HAP-1 (cell line): Measurements from ENCODE around the gene NDFIP1.
A peak's percentile ranks its signal among the peaks of the same experiment; 100 is the strongest.

ENCODE experiments used
- DNase-seq, 2 experiments: peaks; one replicate each; pipeline ENCODE4 v3.0.0-alpha.2; 2016 to 2020; ENCODE audit warnings: low spot score in 2 of 2
- H3K27me3 ChIP-seq: fragments of 250-450 bp; sonication (Bioruptor Pico); 2 replicates; pipeline ENCODE4 v1.5.1; 2020; ENCODE audit warnings: low read depth, mild to moderate bottlenecking, moderate library complexity
- H3K36me3 ChIP-seq: fragments of 250-450 bp; sonication (Bioruptor Pico); replicated peaks from 2 replicates; pipeline ENCODE4 v1.5.1; 2020; ENCODE audit warnings: mild to moderate bottlenecking
- H3K4me1 ChIP-seq: fragments of 250-450 bp; sonication (Bioruptor Pico); 2 replicates; pipeline ENCODE4 v1.5.1; 2020; ENCODE audit warnings: mild to moderate bottlenecking
- H3K4me3 ChIP-seq: fragments of 250-450 bp; sonication (Bioruptor Pico); 2 replicates; pipeline ENCODE4 v1.5.1; 2020; ENCODE audit warnings: mild to moderate bottlenecking, moderate library complexity
- H3K9me3 ChIP-seq: fragments of 250-450 bp; sonication (Bioruptor Pico); 2 replicates; pipeline ENCODE4 v1.5.1; 2020; ENCODE audit warnings: mild to moderate bottlenecking, moderate library complexity
- in situ Hi-C: fragments of 300-500 bp; cut with MboI; formaldehyde crosslinking; loops from 3 replicates; pipeline ENCODE4 v1.14.3; 2020; ENCODE audit warnings: low sequenced_read_pairs, inconsistent platforms, mixed read lengths

The NDFIP1 gene, protein sequence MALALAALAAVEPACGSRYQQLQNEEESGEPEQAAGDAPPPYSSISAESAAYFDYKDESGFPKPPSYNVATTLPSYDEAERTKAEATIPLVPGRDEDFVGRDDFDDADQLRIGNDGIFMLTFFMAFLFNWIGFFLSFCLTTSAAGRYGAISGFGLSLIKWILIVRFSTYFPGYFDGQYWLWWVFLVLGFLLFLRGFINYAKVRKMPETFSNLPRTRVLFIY

DNA sequence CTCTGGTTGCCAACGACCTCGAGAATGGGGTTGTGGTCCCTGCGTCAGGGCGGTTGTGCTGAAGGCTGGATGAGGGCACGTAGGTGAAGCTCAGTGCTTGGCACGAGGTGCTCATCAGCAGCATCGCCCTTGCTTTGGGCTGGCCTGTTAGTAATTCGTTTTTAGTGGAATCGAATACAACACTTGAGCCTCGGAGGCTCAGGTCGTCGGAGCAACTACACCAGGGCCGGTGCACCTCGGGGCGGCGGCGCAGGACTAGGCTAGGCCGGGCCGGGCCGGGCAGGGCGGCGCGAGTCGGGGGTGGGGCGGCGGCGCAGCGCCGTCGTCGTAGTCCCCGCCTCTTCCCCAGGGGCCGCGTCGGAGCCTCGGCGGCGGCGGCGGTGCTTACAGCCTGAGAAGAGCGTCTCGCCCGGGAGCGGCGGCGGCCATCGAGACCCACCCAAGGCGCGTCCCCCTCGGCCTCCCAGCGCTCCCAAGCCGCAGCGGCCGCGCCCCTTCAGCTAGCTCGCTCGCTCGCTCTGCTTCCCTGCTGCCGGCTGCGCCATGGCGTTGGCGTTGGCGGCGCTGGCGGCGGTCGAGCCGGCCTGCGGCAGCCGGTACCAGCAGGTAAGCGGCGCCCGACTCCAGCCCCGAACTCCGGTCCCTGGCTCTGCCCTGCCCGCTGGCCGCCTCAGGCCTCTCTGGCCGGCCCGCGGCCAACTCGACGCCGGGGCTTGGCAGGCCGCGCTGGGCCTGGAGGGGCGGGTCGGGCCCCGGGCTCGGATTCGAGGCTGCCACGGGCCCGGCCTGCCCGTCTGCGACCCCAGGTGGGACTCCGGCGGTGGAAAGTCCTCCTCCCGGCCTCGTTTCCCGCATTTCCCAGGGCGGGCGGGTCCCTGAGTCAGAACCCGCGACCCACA, at the start of gene NDFIP1:
Gene NDFIP1, plus strand, starts transcription at position 348 of the 899 bp plus-strand sequence. Its CDS starts 196 bp downstream, at position 544.
- DNase-seq = peak; percentile 77 to 89
- peak within 1 kb of the TSS; percentile 56 for H3K4me3 ChIP-seq
- in situ Hi-C loops = no loop called here

DNA sequence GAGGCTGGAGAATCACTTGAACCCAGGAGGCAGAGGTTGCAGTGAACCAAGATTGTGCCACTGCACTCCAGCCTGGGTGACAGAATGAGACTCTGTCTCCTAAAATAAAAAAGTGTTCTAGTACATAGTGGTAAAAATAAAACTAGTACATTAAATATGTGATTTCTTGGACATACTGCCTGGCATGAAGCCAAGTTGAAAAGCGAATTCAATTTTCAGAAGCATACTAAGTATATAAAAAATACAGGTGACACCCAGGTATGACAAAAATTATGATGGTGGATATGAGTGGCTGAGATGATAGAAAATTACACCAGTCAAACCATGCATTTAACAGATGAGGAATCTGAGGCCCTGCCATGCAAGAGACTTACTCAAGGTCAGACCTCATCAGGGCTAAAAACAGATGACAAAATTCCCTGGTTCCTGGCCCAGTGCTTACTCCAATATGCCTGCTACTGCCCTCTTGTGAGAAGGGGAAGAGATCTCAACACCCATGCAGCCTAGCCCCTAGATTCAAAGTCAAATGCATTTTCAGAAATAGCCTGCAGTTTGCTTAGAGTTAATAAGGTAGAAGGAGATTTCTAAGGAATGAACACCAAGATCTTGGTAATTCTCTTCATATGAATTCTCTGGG, 49.2 kb upstream of the NDFIP1 start:
- in situ Hi-C loops = no loop called here
- no peak overlapping the region for H3K4me3 ChIP-seq
- H3K27me3 ChIP-seq = no peaks in the 10 kb centered on the region
- H3K36me3 ChIP-seq = no peaks in the 10 kb centered on the region
- H3K4me1 ChIP-seq = no peaks in the 10 kb centered on the region; the same call in none of the 2 replicates
- H3K9me3 ChIP-seq = no peaks in the 10 kb centered on the region
- no peak for DNase-seq

More for the DNA sequence above, at the start of gene NDFIP1:
- no peaks in the 10 kb centered on the region for H3K27me3 ChIP-seq
- no peaks in the 10 kb centered on the region for H3K9me3 ChIP-seq
- H3K36me3 ChIP-seq = no peaks in the 10 kb centered on the region
- H3K4me1 ChIP-seq = peaks cover 8% of the 10 kb centered on the region; the same call in 1 of the 2 replicates

DNA sequence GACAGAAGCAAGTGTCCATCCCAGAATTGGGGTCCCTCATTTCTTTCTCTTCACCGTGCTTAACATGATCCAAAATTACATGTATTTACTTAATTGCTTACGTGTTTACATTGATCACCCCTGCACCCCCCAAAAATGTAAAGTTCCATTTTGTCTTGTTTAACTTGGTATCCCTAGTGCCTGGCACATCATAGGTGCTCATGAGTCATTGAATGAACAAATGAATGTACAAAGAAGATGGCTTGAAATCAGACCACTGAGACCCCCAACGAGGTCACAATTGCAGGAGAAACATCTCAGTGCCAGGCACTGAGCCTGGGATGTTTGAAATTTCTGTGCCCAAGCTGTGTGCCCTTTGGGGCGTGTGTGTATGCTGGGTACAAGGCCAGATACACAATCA, 45.2 kb upstream of the NDFIP1 start:
- no peaks in the 10 kb centered on the region for H3K9me3 ChIP-seq
- no peak for DNase-seq
- no peak overlapping the region for H3K4me3 ChIP-seq
- in situ Hi-C loops = no loop called here
- H3K36me3 ChIP-seq = no peaks in the 10 kb centered on the region
- no peaks in the 10 kb centered on the region for H3K27me3 ChIP-seq
- H3K4me1 ChIP-seq = no peaks in the 10 kb centered on the region; the same call in none of the 2 replicates

DNA sequence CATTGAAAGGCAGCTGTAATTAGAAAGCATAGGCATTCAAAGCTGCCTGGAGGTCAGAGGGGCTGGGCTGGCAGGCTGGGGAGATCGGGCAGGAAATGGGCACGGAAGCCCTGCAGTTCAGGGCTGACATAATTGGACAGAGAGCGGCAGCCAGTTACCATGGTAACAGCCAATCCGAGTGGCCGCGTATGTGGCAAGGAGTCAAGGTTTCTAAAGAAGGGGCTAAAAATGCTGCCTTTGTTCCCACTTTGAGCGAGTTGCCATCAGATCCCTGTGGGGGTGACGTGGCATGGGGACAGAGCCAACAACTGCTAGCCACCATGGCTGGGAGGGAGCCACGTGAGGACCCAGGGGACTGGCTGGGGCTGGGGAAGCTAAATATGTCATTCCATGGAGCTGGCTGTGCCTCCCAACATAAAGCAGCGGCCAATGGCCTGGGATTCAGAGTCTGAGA, 44.7 kb upstream of the NDFIP1 start:
- no peaks in the 10 kb centered on the region for H3K27me3 ChIP-seq
- H3K4me3 ChIP-seq = no peak overlapping the region
- no peaks in the 10 kb centered on the region for H3K36me3 ChIP-seq
- DNase-seq = peak; percentile 58 to 66
- H3K4me1 ChIP-seq = no peaks in the 10 kb centered on the region; the same call in none of the 2 replicates
- no peaks in the 10 kb centered on the region for H3K9me3 ChIP-seq
- in situ Hi-C loops = no loop called here

DNA sequence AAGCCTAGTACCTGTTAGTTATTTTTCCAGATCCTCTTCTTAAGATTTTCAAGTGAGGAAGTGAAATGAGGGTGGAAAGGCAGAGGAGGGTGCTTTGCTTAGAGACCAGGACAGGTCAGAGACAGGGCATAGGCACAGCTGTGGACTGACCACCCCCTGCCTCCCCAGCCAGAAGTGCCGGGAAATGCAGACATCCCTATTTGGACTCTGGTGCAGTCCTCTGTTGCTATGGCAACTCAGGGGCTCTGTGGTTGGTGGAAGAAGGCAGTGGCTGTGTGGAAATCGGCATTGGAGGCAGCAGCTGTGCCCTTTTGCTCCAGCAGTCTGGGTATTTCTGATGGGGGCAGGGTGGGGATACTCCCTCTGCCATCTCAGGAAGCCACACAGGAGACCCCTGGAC, 43.3 kb upstream of the NDFIP1 start:
- in situ Hi-C loops = no loop called here
- Histone ChIP-seq H3K9me3 (no peaks in the 10 kb centered on the region), H3K27me3 (no peaks in the 10 kb centered on the region), H3K4me1 (no peaks in the 10 kb centered on the region; the same call in none of the 2 replicates), H3K36me3 (no peaks in the 10 kb centered on the region), H3K4me3 (no peak overlapping the region)
- DNase-seq = peak in 1 of 2 experiments; percentile 22

DNA sequence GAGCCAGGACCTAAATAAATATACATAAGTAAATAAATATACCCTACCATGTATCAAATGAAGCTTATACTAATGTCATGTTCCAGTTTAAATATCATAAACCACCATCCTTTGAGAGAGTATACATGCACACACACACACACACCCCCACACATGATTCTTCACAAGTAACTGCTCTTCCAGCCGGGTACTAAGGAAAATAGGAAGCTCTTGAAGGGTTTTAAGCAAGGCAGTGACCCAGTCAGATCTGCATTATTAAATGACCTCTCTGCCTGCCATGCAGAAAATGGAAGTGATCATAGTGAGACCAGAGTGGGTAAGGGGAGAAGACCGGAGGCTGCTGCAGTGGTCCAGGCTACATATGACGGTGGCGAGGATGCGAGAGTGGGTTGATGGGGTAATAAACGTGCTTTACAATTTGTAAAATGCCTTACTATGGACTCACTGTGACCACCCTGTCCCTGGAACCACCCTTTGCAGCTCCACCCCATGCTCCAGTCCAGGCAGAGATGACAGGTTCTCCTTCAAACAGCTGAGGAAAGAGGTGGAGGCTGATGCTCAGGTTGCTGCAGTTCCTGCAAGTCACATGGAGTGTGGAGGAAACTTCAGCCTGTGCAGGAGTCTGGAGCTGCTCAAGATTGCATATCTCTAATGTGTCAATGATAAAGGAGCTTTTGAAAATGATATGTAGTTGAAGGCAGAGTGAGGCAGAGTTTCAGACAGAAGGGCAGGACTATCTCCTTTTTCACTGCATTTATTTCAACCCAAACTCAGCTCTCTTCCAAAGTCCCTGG, 38.8 kb upstream of the NDFIP1 start:
- no peak for DNase-seq
- no peaks in the 10 kb centered on the region; the same call in 1 of the 2 replicates for H3K27me3 ChIP-seq
- H3K4me1 ChIP-seq = no peaks in the 10 kb centered on the region
- no peak overlapping the region for H3K4me3 ChIP-seq
- in situ Hi-C loops = no loop called here
- H3K36me3 ChIP-seq = no peaks in the 10 kb centered on the region
- no peaks in the 10 kb centered on the region for H3K9me3 ChIP-seq

DNA sequence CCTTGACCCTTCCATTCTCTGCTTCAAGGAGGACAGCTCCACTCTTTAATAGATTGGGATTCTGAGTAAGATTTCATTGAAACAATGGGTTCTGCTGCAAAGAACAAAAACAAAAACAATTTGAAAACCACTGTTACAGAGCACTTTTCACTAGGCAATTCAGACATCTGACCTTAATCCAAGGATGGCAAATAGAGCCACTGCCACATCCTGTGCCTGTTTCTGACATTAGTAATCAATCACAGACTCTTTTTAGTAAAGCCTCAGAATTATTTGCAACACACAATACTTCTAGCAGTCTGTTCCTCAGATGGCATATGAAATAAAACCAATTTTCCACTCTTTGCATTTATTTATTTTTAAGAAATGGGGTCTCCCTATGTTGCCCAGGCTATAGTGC, 37.8 kb upstream of the NDFIP1 start:
- no peak overlapping the region for H3K4me3 ChIP-seq
- no peak for DNase-seq
- H3K36me3 ChIP-seq = no peaks in the 10 kb centered on the region
- H3K4me1 ChIP-seq = no peaks in the 10 kb centered on the region
- in situ Hi-C loops = no loop called here
- H3K9me3 ChIP-seq = no peaks in the 10 kb centered on the region
- H3K27me3 ChIP-seq = no peaks in the 10 kb centered on the region; the same call in 1 of the 2 replicates

DNA sequence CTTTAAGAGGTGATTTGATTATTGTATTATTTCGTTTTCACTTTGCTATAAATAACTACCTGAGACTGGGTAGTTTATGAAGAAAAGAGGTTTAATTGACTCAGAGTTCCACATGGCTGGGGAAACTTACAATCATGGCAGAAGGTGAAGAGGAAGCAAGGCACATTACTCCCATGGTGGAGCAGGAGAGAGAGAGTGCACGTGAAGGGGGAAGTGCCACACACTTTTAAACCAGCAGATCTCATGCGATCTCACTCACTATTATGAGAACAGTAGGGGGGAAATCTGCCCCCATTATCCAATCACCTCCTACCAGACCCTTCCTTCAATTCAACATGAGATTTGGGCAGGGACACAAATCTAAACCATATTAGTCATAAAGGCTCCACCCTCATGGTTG, 36.1 kb upstream of the NDFIP1 start:
- H3K9me3 ChIP-seq = no peaks in the 10 kb centered on the region
- no peaks in the 10 kb centered on the region for H3K4me1 ChIP-seq
- H3K36me3 ChIP-seq = no peaks in the 10 kb centered on the region
- no peak for DNase-seq
- in situ Hi-C loops = no loop called here
- H3K4me3 ChIP-seq = no peak overlapping the region
- H3K27me3 ChIP-seq = no peaks in the 10 kb centered on the region; the same call in 1 of the 2 replicates

DNA sequence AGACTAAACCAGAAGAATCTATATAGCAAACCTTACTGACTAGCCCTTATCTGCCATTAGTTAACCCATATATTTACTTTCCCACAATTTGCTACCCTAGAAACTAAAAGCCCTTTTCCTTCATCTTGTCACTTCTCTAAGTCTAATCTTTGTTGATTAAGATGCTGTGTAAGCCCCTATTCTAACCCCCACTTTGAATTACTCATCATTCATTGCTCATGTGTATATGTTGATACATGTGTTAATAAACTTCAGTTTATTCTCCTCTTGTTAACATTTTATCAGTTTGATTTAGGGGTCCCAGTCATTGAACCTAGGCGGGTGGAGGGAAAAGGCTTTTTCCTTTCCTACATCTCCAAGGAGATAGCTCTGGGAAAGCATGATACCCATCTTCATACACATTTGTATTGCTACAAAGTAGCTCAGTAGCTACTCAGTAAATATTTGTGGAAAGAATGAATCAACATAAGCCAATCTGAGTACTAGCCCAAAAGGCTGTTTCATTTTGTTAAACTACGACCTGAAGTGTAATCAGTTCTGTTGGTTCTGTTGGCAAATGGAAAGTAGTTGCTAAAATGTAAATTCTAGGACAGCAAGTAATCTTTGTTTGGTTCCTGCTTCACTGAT, 35.1 kb upstream of the NDFIP1 start:
- in situ Hi-C loops = no loop called here
- no peak for DNase-seq
- H3K4me3 ChIP-seq = no peak overlapping the region

DNA sequence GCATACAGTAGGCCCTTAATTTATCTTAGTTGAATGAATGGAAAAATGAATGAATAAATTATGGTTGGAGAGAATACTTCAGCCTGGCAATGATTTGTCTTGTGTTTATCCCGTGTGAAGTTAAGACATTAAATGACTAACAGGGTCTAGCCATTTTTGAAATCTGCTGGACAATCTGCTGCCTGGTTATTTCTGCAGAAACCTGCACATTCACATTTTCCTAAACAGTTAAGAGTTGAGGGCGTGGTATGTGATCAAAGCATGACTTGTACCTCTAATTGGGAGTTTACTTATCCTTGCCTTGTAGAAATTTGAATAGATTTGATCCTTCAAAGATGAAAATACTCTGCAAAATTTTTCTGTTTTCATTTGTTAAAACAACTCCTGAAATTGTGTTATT, 34.6 kb upstream of the NDFIP1 start:
- no peaks in the 10 kb centered on the region for H3K36me3 ChIP-seq
- in situ Hi-C loops = no loop called here
- H3K9me3 ChIP-seq = no peaks in the 10 kb centered on the region
- H3K27me3 ChIP-seq = no peaks in the 10 kb centered on the region; the same call in 1 of the 2 replicates
- no peaks in the 10 kb centered on the region for H3K4me1 ChIP-seq
- H3K4me3 ChIP-seq = no peak overlapping the region
- no peak for DNase-seq

More for the DNA sequence above, 35.1 kb upstream of the NDFIP1 start:
- no peaks in the 10 kb centered on the region for H3K9me3 ChIP-seq
- no peaks in the 10 kb centered on the region for H3K4me1 ChIP-seq
- H3K36me3 ChIP-seq = no peaks in the 10 kb centered on the region
- H3K27me3 ChIP-seq = no peaks in the 10 kb centered on the region; the same call in 1 of the 2 replicates

DNA sequence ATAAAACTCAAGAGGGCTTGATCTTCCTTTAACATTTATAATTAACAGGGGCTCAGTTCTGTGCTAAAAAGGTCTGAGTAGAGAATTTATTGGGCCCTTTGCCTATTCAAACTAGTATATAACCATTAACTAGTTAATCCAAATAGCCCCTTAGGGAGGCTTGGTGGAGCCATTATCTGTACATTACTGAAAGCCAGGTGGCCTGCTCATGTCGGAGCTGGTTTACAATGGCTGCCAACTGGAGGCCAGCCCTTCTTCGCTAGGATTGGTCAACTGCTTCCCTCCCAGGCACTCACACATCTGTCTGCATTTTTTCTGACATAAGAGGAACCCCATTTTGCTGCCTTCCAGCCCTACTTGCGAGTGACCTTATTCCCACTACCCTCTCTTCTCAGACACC, 30.4 kb upstream of the NDFIP1 start:
- Histone ChIP-seq H3K9me3 (no peaks in the 10 kb centered on the region), H3K4me1 (peaks cover 6% of the 10 kb centered on the region), H3K36me3 (no peaks in the 10 kb centered on the region), H3K27me3 (no peaks in the 10 kb centered on the region), H3K4me3 (no peak overlapping the region)
- no peak for DNase-seq
- in situ Hi-C loops = no loop called here

DNA sequence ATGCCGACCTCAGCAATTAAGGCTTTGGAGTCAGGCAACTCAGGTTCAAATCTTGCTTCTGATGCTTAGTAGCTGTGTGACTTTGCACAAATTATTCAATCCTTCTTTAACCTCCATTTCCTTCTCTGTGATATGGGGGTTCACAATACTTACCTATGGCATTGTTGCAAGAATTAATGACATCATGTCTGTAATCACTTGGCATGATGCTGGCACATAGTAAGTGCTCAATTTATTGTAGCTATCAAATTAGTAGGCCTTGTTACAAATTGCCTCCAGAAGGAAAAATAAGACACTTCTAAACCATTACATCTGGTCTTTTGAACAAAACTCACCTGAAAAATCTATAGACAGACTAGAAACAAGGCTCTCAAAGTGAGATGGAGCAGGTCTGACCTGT, 29.9 kb upstream of the NDFIP1 start:
- in situ Hi-C loops = no loop called here
- H3K9me3 ChIP-seq = no peaks in the 10 kb centered on the region

DNA sequence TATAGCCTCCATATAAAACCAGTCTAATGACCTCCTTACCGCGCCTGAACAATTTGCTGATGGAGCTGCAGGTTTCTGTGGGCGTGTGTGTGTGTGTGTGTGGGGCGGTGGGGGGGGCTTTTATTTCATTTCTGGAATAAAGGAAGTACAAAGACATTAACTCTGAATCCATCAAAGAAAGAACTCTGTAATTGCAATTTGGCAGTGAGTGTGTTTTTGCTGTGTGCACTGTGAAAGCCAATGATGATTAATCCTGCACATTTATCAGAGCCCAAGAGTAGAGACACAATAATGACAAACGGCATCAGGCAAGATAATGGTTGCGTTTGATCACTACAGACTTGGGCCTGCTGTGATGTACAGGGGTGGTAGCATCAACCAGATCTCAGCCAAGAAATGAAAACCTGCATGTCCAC, 29.3 kb upstream of the NDFIP1 start:
- in situ Hi-C loops = no loop called here
- no peaks in the 10 kb centered on the region for H3K9me3 ChIP-seq
- DNase-seq = no peak
- H3K4me1 ChIP-seq = peaks cover 6% of the 10 kb centered on the region
- H3K4me3 ChIP-seq = no peak overlapping the region
- no peaks in the 10 kb centered on the region for H3K36me3 ChIP-seq
- H3K27me3 ChIP-seq = no peaks in the 10 kb centered on the region

More for the DNA sequence above, 29.9 kb upstream of the NDFIP1 start:
- H3K27me3 ChIP-seq = no peaks in the 10 kb centered on the region
- no peaks in the 10 kb centered on the region for H3K36me3 ChIP-seq
- no peak for DNase-seq
- H3K4me3 ChIP-seq = no peak overlapping the region
- H3K4me1 ChIP-seq = peaks cover 6% of the 10 kb centered on the region
